SW480 (cell line): Measurements from ENCODE around the gene IREB2.
"Not testable (repeated sequence)": the region's sequence is repeated elsewhere in the genome, so short reads cannot be mapped to it uniquely, and the experiment has no call there.

ENCODE experiments used
- DNase-seq: peaks from one replicate; pipeline ENCODE4 v3.0.0-alpha.2; 2016; ENCODE audit warnings: low spot score

Gene IREB2

DNA sequence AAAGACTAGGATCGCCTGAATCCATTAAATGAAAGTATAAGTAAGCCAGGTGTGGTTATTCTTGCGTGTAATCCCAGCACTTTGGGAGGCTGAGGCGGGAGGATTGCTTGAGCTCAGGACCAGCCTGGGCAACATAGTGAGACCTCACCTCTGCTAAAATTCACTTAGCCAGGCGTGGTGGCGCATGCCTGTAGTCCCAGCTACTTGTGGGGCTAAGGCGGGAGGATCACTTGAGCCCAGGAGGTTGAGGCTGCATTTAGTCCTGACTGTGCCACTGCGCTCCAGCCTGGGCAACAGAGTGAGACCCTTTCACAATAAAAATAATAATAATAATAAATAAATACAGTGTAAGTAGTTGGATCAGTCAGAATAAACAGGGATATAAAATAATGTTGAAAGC lies 43.9 kb downstream of the IREB2 start:
- DNase-seq: no peak

DNA sequence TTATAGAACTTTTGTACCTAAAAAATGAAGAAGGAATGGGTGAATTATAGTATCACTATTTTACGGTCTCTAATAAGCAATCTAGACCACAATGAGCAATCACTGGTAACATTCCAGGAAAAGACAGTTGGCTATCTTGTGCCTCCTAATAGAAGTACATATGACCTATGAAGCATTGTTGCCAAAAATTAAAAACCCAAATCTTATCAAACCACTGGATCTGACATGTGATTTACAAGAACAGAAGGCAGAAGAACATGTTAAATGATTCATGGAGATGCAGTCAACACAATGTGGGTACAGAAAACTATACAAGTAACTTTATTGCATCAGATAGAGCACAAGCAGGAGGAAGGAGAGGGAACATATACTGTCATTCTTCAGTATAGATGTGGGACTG lies 54.9 kb downstream of the IREB2 start:
- DNase-seq: no peak

DNA sequence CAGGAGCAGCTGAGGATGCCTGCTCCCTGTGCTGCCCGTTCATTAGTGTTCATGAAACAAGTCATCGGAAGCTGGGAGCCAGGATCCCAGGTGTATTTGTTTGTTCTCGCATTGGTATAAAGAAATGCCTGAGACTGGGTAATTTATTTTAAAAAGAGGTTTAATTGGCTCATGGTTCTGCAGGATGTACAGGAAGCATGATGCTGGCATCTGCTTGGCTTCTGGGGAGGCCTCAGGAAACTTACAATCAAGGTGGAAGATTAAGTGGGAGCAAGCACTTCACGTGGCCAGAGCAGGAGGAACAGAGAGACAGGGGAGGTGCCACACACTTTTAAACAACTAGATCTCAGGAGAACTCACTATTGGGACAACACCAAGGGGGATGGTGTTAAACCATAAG lies 63.8 kb downstream of the IREB2 start:
- no peak for DNase-seq

DNA sequence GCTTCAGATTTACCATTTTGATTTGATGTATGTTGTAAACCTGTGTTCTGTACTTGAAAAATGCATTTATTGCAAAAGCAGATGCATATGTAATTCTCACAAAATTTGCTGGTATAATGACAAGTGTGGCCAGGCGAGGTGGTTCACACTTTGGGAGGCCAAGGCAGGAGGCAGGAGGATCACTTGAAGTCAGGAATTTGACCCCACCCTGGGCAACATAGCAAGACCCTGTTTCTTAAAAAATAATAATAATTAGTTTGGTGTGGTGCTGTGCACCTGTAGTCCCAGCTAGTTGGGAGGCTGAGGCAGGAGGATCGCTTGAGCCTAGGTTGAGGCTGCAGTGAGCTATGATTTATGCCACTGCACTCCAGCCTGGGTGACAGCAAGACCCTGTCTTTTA lies 64.6 kb downstream of the IREB2 start:
- no peak for DNase-seq

DNA sequence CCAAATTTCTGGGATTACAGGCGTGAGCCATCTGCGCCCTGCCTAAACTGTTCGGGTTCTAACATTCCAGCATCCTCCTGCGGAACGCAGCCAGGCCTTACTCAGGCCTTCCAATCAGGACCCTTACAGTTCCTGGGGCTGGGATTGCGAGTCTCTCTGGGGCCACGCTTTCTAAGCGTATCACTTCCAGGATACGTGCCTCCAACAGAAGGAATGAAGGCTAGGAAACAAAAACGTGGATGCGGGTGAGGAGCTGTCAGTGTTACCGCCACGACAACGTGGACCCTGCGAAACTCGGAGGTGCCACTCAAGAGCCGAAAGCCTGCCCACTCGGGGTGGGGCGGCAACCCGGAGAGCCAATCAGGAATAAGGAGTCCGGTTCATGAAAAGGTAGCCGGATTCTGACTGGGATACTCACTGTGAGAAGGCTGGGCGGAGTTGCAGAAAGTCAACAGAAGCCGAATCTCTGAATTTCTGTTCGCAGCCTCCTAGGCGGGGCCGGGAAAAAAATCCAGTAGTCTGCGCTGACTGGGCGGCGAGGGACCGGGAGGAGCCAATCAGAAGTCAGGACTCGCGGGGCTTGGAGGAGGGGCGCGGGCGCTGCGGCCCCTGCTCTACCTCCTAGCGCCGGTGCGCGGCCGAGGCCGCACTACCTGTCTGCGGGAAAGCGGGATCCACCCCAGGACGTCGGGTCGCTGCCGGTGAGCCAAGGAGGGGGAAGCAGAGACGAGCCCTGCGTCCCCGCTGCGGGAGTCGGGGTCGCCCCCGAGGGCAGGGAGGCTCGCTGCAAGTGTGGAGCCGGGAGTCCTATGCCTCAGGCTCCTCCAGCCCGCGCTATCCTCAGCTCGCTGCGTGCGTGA lies 69.2 kb downstream of the IREB2 start, which contains the start of gene HYKK:
Gene HYKK, plus strand, starts transcription at position 607 of the 860 bp plus-strand sequence. CDS start 5,512 bp downstream, outside the sequence.
- DNase-seq: peak; percentile 98

DNA sequence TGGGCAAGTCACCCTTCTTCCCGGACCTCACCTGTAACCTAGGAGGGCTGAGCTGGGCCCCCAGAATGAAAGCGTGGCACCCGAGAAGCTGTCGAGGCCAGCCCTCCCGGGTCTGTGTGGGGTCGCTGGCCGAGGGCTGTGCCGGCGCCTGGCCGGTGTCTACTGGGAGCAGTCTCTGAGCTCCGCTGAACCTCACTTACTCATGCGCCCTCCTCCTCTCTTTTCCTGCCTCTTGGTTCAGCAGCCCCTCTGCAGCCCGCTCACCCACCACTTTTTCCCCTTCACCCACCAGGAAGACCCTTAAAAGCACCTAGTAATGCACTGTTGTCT lies 69.8 kb downstream of the IREB2 start:
- DNase-seq: peak; percentile 32

DNA sequence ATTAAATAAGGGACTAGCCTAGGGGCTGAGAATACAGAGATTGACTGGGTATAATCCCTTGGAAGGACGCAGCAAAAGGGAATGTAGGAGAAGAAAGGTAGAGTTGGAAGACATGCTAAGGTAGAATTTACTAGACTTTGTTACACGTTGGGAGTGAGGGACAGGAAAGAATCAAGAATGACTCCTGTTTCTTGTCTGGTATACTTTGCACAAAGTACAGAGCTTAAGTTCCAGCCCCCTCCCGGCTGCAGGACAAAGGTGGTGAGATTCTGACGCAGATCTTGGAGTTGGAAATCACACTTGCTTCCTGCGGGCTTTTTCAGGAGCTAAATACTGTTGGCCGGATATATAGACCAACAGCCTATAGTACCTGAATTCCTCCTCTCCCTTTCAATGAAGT lies 70.3 kb downstream of the IREB2 start:
- no peak for DNase-seq

DNA sequence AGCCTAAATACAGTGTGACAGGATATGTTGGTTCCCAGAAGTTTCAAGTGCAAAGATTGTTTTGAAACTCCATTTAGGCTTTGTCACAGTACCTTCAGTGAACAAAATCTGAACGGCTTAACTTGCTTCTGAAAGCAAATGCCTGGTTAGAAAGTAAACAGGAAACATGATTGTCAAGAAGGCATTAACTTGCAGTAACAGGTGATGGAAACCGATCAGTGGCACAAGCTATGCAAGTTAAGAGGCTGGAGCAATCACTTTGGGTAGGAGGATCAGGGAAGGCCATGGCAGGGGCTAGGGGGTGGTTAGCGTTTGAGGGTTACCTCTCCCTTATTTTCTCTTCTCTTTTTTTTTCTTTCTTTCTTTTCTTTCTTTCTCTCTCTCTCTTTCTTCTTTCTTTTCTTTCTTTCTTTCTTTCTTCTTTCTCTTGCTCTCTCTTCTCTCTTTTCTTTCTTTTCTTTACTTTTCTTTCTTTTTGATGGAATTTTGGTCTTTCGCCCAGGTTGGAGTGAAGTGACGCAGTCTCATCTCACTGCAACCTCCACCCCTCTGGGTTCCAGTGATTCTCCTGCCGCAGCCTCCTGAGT lies 71.8 kb downstream of the IREB2 start:
- DNase-seq: no peak

DNA sequence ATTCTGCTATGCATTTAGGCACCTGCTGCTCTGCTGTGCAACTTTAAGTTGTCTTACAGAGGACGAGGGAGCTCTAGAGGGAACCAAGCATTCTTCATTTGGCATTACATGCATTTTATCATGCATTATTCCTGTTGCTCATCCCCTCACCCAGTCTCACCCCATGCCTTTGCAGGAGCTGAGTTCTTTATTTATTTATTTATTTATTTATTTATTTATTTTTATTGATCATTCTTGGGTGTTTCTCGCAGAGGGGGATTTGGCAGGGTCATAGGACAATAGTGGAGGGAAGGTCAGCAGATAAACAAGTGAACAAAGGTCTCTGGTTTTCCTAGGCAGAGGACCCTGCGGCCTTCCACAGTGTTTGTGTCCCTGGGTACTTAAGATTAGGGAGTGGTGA lies 82.0 kb downstream of the IREB2 start:
- DNase-seq: not testable (repeated sequence)

DNA sequence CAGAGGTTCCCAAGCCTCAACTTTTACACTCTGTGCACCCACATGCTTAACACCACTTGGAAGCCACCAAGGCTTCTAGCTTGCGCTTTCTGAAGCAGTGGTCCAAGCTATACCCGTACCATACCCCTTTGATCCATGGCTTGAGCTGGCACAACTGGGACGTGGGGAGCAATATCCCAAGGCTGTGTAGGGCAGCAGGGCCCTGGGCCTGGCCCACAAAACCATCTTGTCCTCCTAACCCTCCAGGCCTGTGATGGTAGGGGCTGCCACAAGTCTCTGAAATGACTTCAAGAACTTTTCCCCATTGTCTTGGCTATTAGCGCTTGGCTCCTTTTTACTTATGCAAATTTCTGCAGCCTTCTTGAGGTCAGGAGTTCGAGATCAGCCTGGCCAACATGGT lies 86.2 kb downstream of the IREB2 start:
- no peak for DNase-seq

DNA sequence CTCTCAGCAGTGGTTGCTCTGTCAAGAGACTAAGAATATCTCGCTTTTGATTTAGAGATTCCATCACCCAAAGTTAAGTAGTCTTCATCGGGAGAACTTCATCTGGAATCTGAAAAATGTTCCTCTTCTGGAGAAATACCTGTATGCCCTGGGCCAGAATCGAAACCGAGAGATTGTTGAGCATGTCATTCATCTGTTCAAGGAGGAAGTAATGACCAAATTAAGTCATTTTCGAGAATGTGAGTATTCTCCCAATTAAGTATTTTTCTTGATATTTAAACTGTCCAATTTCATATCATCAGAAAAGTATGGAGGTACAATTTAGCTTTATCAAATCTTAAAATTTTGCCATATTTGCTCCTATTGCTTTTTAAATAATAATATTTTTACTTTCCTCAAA lies 89.3 kb downstream of the IREB2 start:
- DNase-seq: no peak

DNA sequence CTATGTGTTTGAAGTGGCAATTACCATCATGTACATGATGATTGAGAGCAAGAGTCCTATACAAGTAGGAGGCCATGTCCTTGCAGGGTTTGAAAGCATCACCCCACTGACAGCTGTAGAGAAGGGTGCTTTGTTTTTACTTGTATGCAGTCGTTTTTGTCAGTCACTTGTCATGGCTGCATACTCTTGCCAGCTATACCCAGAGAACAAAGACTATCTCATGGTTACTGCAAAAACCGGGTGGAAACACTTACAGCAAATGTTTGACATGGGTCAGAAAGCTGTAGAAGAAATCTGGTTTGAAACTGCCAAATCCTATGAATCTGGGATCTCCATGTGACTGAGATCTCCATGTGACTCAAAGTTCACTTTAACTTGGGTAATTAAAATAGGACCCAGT lies 95.3 kb downstream of the IREB2 start:
- no peak for DNase-seq

DNA sequence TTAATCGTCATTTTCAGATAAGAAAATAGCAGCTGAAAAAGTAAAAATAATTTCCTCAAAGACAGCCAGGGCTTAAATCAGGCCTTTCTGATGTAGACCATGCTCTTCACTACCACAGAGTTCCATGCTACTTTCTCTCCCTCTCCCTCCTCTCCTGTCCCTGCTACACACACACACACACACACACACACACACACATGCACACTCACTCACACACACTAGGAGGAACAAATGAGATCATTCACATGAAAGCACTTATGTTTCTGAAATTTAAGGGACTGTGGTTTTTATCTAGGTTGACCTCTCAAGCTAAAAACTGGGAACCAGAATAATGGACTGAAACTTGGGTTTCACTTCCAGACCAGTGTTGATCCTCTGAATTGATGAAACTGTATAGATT lies 98.1 kb downstream of the IREB2 start:
- DNase-seq: peak; percentile 7

DNA sequence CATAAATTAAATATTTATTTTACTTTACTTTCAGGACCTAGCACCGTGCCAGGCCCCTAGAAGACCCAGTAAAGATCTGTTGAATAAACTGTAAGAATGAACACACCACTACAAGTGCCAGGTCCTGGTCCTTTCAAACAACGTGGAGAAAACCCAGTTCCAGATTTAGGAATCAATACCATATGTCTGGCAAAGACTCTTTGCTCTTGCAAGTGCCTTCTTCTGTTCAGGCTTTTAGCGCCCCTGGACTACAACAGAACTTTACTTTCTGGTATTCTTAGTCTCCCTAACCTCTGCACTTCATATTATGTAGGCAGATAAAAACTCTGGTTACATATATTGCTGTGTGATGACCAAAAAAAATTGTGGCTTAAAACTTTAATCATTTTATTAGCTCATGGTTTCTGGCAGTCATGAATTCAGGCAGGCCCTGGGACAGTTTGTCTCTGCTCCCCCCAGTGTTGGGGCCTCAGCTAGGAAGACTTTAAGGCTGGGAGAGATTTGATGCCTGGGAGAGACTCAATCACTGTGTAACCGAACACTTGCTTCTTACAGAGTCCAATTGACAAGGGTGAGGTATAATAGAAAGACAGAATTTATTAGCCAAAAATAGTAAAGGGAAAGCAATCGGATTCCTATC lies 99.4 kb downstream of the IREB2 start:
- no peak for DNase-seq

DNA sequence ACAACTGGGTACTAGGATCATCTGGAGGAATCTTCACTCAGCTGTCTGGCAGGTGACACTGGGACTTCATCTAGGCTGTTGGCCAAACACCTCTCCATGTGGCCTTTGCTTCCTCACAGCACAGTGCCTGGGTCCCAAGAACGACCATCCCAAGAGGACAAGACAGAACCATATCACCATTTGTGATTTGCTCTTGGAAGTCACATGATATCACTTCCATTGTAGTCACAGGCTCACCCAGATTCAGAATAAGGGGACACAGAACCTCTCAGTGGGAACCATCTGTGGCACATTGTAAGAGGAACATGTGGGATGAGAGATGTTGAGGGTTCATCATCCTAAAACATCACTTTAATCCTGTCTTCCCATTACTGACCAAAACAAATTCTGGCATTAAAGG lies 100.3 kb downstream of the IREB2 start:
- no peak for DNase-seq

DNA sequence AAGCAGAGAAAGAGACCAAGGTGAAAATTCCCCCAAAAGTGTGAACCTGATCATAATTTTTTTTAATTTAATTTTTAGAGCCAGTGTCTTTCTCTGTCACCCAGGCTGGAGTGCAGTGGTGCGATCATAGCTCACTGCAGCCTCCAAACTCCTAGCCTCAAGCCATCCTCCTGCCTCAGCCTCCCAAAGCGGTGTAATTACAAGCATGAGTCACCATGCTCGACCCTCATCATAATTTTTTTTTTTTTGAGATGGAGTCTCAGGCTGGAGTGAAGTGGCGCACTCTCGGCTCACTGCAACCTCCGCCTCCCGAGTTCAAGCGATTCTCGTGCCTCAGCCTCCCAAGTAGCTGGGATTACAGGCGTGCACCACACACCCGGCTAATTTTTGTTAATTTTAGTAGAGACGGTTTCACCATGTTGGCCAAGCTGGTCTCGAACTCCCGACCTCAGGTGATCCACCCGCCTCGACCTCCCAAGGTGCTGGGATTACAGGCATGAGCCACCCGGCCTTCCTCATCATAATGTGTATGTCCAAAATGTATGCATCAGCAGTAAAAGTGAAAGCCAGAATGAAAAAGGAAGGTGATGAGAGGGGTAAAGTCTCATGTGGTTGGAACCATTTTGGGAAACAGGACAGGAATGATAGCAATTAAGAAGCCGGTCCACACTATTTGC lies 101.6 kb downstream of the IREB2 start:
- not testable (repeated sequence) for DNase-seq

DNA sequence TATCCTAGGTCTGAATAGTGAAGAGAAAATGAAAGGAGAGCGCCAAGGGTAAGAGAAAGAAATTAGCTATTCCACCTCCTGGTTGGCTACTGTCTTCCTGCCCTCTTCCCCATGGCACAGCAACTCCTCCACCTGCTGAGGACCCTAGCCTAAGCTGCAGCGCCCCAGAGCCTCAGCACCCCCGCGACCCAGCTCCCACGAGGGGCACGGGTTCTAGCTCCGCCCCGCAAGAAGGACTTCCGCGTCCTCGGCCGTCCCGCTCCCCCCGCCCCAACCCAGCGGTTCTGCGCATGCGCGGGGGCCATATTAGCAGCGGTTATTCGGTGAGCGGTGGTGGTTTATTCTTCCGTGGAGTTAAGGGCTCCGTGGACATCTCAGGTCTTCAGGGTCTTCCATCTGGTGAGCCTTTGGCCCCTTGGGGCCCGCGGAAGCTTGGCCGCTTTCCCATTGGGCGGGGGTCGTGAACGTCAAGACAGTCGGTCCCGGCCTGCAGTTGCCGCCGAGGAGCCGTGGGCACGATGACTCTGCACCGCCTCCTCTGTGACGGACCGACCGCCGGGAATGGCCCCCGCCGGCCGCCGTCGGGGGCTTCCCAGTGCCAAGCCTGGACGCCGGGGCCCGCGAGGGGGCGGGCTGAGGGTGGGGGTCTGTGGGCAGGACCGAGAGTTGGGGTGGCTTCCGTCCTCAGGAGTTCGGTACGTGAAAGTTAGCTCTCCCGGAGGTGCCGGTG lies 102.3 kb downstream of the IREB2 start, which contains the start of gene PSMA4:
Gene PSMA4, plus strand, starts transcription at position 304 of the 730 bp plus-strand sequence. CDS start 1,484 bp downstream, outside the sequence.
- DNase-seq: peak; percentile 70

DNA sequence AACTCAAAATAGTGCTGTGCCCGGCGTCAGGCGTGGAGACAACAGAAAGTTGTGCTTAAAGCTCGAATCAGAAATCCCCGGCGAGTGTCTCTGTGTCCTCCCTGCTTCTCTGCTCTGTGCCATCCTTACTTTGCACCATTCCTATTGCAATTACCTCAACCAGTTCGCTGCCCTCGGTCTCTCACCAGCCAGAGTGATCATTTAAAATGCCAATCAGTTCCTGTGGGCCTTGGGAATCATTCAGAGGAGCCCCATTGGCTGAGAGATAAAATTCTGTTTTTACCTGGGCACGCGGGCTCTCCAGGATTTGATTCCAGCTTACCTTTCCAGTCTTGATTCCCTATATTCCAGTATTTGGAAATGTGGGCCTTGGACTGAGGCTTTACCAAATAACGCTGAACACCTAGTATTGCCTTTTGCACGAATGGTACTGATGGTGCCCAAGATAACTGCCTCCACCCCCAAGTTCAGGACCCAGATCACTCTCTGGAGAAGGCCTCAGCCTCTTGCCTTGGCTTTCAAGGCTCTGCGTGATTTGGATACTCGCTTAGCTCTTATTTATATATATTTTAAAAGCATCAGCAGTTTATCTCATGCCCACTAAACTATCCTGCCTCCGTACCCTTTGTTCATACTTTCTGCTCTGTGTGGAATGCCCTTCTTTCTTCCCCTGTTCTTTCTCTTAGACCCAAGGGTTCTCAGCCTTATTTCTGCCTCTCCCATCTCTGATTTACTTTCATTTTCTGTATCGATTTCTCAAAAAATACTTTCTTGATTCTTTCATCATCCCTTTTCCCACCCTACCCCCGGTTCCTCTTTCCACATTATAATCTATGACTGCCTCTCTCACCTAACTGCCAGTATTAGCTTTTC lies 103.1 kb downstream of the IREB2 start:
- peak; percentile 20 for DNase-seq

DNA sequence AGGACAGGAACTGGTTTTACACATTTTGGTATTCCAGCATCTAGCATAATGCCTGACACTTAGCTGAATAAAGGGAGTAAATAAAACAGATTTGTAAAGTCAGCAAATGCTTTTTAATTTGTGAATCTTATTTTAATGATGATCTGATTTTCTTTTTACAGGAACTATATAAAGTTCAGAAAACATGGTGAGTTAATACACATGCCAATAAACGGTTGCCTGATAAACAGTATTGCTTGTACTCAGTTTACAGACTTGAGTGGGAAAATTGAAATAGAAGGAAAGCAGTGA lies 103.7 kb downstream of the IREB2 start:
- no peak for DNase-seq

DNA sequence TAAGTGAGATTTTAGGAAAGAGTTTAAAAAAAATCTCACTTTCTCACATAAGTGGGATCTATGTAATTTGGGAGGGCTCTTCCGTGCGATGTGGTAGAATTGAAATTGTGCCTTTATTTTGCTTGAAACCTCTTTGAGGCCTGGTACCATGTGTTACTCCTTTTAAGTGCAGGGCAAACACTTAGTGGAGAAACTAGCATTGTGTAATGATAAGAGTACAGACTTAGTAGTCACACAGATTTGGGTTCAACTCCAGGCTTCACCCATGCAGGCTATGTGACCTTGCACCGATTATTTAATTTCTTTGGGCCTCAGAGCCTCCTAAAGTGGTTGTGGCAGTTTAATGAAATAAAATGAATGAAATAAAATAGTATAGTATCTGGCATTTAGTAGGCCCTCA lies 104.6 kb downstream of the IREB2 start:
- DNase-seq: no peak

DNA sequence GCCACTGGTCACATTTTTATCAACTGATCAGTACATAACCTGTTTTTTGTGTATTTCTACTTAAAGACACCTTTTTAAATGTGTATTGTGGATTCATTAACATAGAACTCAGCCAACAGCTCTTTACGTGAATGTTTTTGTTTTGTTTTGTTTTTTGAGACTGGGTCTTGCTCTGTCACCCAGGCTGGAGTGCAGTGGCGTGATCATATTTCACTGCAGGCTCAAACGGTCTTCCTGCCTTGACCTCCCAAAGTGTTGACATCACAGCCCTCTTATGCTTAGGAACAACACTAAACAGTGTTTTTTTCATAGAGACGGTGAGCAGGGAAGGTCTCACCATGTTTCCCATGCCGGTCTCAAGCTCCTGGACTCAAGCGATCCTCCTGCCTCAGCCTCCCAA lies 112.2 kb downstream of the IREB2 start:
- DNase-seq: no peak
